RWPE1 (cell line): Measurements from ENCODE around the gene TTLL12.

Source experiments
- CTCF ChIA-PET: fragments of 350-600 bp; sonication (Branson Sonifier 250); formaldehyde crosslinking; extraction: SDS; loops from one replicate; lab custom pipeline; 2021; lab: Yijun Ruan, JAX
- POLR2A ChIA-PET: fragments of 400-600 bp; formaldehyde crosslinking; extraction: SDS; loops from one replicate; lab custom pipeline; 2020; ENCODE audit warnings: antibody characterized with exemption; ENCODE audit not compliant: low non-redundant PET; lab: Yijun Ruan, JAX
- DNase-seq: peaks from one replicate; pipeline ENCODE4 v3.0.0; 2012; ENCODE audit warnings: low spot score
- H3K27ac ChIP-seq: fragments of 450-650 bp; 2 replicates; pipeline ENCODE4 v1.5.1; 2017
- CTCF ChIP-seq: fragments of 450-650 bp; conservative IDR thresholded peaks from 2 replicates; pipeline ENCODE4 v1.5.1; 2017; ENCODE audit warnings: low read depth, mild to moderate bottlenecking

Gene TTLL12

GRCh38 chr22:43171019-43171491 lies 15.9 kb downstream of the TTLL12 start:
- DNase-seq: no peak
- POLR2A ChIA-PET: no interaction called here
- CTCF ChIA-PET: no interaction called here

GRCh38 chr22:43170131-43170480 lies 16.8 kb downstream of the TTLL12 start:
- peak overlapping the region; percentile 56 for H3K27ac ChIP-seq
- no peak for TF ChIP-seq CTCF
- no peak for DNase-seq
- ChIA-PET POLR2A (no interaction called here), CTCF (no interaction called here)

More at GRCh38 chr22:43171019-43171491, 15.9 kb downstream of the TTLL12 start:
- peak overlapping the region; percentile 56 for H3K27ac ChIP-seq
- TF ChIP-seq CTCF: no peak

GRCh38 chr22:43169310-43170130 lies 17.4 kb downstream of the TTLL12 start:
- DNase-seq: no peak
- H3K27ac ChIP-seq: peak overlapping the region; percentile 56
- POLR2A ChIA-PET: no interaction called here
- CTCF ChIA-PET: no interaction called here
- TF ChIP-seq CTCF: no peak

- ChIA-PET CTCF (no interaction called here), POLR2A (no interaction called here)
- no peak for TF ChIP-seq CTCF
- H3K27ac ChIP-seq: peak overlapping the region; percentile 56
- no peak for DNase-seq
These were observed 18.2 kb downstream of the TTLL12 start for GRCh38 chr22:43168471-43169309.

- CTCF ChIA-PET: no interaction called here
- peak overlapping the region; percentile 56 for H3K27ac ChIP-seq
- no peak for TF ChIP-seq CTCF
- POLR2A ChIA-PET: no interaction called here
- DNase-seq: no peak
These were observed 19.8 kb downstream of the TTLL12 start for GRCh38 chr22:43167001-43167589.

GRCh38 chr22:43166132-43166930 lies 20.6 kb downstream of the TTLL12 start:
- ChIA-PET CTCF (no interaction called here), POLR2A (no interaction called here)
- DNase-seq: no peak
- no peak for TF ChIP-seq CTCF
- peak overlapping the region; percentile 56 for H3K27ac ChIP-seq
